Fibroblast of skin of back (primary cell): ENCODE results near the gene HOXB3.

Experiments
- DNase-seq: peaks from one replicate; pipeline ENCODE4 v3.0.0-alpha.2; 2013

The HOXB3 gene

DNA sequence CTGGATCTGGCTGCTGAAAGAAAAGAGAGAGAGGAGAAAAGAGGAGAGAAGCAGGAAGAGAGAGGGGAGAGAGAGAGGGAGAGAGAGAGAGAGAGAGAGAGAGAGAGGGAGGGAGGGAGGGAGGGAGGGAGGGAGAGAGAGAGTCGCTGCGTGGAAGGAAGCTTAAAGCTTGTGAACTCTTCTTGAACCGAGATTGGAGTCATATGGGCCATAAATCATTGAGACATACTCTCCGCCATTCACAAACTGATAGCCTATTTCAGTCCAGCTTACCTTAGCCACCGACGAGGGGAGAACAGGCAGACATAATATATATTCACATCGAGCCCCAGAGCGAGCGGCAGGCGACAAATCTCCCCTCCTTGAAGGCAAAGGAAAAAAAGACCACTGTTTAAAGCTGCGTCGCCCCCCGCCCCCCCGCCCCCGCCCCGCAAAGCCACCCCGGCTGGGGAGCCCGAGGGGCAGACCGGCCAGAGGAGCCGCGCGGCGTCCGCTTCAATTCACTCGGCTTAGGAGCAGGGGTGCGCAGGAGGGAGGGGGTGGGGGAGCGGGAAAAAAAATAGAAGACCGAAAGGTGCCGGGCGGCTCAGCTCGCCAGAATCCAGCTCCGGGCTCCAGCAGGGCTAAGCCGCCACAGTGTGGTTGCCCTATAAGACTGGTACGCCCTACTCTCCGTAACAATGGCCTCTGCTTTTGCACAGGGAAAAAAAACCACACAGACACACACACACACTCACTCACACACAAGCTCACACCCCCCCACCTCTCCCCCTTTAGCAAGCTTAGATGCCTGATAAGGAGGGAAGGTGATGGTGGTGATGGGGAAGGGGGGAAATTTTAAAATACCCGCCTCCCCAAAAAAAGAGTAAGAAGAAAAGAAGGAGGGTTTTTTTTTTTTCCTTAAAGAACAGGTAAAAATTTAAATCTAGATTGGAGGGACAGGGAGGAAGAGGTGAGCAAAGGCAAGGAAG is 34.5 kb downstream of the HOXB3 start:
- DNase-seq, result peak; percentile 85

DNA sequence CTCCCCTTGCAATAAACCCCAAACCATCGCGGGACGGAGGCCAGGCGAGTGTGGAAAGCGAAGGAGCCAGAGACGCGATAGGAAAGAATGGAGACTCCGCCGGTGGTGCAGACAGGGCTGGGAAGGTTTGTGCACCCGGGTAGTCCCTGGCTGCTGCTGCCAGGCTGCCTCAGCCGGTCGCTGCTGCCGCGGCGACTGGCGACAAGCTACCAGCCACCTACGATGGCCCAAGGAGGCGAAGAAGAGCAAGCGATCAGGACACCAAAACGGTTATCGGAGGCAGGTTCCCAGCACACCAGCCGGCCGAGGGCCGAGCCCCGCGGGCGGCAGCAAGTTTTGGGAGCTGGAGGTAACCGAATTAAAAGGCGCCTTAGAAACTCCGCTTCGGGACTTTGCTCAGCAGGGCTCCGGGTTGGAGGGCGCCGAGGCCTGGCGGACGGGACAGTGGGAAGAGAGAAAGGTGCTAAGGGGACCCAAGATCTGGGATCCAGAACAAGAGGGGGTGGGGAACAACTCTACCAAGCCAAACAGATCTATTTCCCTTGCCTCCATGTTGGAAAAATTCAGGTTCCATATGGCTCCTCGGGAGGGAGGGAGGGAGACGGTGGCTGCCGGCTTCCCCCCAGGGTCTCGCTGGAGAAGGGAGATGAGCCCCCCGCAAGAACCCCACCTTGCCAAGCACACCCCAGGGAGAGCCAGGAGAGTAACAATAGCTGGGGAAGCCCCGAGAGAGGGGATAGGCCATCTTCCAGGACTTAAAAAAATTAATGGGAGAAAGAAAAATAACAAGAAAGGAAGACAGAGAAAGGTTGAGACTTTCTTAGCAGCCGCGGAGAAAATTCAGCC is 35.4 kb downstream of the HOXB3 start:
- DNase-seq, result no peak

DNA sequence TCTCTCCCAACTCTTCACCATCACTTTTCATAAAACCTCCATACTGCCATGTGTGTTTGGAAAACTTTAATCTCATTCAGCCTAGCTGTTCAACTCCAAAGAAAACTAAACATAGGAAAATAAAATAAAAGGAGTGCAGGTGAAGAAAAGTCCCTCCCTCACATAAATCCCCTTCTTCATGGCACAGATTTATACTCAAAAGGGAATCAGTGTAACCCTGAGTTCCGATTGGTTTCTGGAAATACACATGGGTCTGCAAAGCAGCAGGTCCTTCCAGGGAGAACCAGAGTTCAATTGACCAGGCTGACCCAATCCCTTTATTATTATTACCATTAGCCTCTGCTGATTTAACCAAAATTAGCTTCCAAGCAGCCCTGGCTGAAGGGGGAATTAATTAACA is 36.2 kb downstream of the HOXB3 start:
- no peak for DNase-seq

GRCh38 chr17:48553190-48553547 is 36.9 kb downstream of the HOXB3 start:
- no peak for DNase-seq

- no peak for DNase-seq
Observed at GRCh38 chr17:48552466-48553189, 37.4 kb downstream of the HOXB3 start.

- no peak for DNase-seq
Observed at GRCh38 chr17:48551596-48552465, 38.2 kb downstream of the HOXB3 start.

- no peak for DNase-seq
Observed at GRCh38 chr17:48551214-48551555, 38.9 kb downstream of the HOXB3 start.

- no peak for DNase-seq
Observed at GRCh38 chr17:48550502-48551213, 39.4 kb downstream of the HOXB3 start.

- DNase-seq, result no peak
Observed at GRCh38 chr17:48549914-48550501, 40.0 kb downstream of the HOXB3 start.

GRCh38 chr17:48549281-48549630 is 40.8 kb downstream of the HOXB3 start:
- DNase-seq, result no peak

DNA sequence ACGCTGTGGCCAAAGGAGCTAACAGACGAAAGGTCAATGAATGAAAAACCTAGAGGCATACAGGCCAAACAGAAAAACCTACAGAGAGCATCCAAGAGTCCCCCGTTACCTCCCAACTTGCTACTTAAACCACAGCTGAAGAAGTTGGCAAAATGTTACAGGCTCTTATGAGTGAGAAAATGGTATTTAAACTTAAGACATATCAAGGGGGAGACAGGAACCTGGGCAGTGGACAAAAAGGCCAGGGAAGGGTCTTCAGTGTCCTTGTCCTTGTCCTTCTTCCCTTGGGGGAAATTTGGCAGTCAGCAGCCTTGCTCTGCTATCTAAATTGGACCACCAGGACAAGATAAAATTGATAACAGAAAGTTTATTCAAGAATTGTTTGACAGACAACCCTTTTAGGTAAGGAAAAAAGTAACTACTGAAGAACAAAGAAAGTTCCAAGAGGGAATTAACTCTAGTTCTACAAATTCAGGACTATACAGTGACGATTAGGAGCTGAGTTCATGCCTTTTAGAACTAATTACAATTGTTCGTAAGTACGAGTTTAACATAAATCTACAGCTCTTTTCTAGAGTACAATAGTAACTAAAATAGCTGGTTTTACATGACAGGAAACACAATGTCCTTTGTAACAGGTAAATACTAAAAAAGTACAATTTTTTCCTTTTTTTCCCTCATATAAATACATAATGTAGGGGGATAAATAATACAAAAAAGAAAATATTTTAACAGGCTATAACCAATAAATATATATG is 41.3 kb downstream of the HOXB3 start:
- no peak for DNase-seq

- peak; percentile 83 for DNase-seq
Observed at GRCh38 chr17:48547808-48548522, 42.1 kb downstream of the HOXB3 start.

GRCh38 chr17:48546924-48547807 is 42.9 kb downstream of the HOXB3 start:
- peak; percentile 33 for DNase-seq

DNA sequence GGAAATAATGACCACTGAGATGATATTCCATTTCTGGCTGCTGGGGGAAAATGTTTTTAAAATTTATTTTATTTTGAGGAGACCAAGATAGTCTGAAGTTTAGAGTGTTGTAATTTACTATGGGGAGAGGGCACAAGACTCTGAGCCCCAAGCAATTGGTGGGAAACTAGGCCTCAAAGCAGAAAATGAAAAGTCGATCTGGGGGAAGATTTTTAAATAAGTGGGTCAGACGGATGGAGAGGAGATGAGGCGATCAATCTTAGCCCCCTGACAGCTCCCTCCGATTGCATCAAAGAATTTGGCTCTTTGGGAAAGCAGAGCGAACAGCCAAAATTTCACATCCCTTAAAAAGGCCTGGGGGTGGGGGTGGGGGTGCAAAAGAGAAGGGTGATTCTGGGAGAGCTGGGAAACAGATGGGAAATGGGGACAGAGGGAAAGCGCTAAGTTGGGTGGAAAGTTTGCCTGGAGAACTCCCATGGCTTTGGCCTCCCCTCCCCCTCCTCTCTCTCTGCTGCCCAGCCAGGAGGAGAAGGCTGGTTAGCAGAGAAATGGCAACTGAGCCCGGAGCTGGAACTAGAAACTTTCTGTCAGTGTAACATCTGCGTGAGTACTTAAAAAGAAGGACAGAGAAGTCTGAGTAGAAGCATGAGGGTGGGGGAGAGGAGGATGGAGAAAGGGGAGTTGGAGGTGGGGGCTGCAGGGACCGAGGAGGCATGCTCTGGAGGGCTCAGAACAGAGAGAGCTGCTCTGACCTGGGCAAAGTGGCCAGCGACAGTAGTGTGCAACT is 43.7 kb downstream of the HOXB3 start:
- DNase-seq, result peak; percentile 47

DNA sequence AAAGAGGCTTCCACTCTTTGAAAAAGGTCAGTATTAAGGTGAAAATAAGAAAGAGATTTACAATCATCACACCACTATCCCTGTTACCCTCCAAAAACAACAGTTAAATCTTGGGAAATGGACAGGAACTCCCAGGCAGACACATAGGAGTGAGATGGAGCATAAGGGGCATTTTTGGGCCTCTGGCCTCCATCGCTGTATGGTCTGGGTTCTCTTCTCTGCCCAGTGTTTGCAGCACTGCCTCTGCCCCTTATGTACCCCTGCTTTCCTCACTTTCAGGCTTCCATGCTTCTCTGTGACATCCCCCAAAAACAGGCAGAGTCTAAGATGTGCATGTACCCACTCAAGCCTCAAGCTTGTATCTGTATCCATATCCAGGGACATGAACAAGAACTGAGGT is 44.5 kb downstream of the HOXB3 start:
- DNase-seq, result no peak

GRCh38 chr17:48545022-48545375 is 45.0 kb downstream of the HOXB3 start, which contains the start of gene HOXB2:
Gene HOXB2, minus strand, starts transcription at chr17:48545109. Its CDS starts 198 bp downstream, at chr17:48544911.
- DNase-seq, result peak; percentile 75

- peak; percentile 81 for DNase-seq
Observed at GRCh38 chr17:48544349-48545021, 45.6 kb downstream of the HOXB3 start.
